LNCaP clone FGC (cell line): ENCODE results near the gene GCLC.

Source experiments
- DNase-seq: peaks from one replicate; pipeline ENCODE4 v3.0.0-alpha.2; 2011; ENCODE audit warnings: low read depth
- H3K4me3 ChIP-seq: 2 replicates; pipeline ENCODE4 v1.5.1; 2011; ENCODE audit warnings: mild to moderate bottlenecking, low read depth, low read length, control low read depth
- CTCF ChIP-seq: IDR thresholded peaks from 2 replicates; pipeline ENCODE4 v1.5.1; 2012; ENCODE audit warnings: mild to moderate bottlenecking; ENCODE audit not compliant: control insufficient read depth, insufficient read depth; ENCODE audit errors: extremely low read depth

The GCLC gene

GRCh38 chr6:53543359-53544216 is 1.3 kb downstream of the GCLC start:
- peak; percentile 50 for DNase-seq
- H3K4me3 ChIP-seq, result peak overlapping the region; percentile 74
- TF ChIP-seq CTCF, result no peak

GRCh38 chr6:53541900-53542299 is 3.0 kb downstream of the GCLC start:
- DNase-seq, result no peak
- TF ChIP-seq CTCF, result no peak
- no peak overlapping the region for H3K4me3 ChIP-seq

GRCh38 chr6:53540129-53540692 is 4.7 kb downstream of the GCLC start:
- no peak for DNase-seq
- H3K4me3 ChIP-seq, result no peak overlapping the region
- no peak for TF ChIP-seq CTCF

GRCh38 chr6:53539561-53539960 is 5.3 kb downstream of the GCLC start:
- no peak for DNase-seq
- no peak for TF ChIP-seq CTCF
- H3K4me3 ChIP-seq, result no peak overlapping the region

GRCh38 chr6:53536561-53536960 is 8.3 kb downstream of the GCLC start:
- TF ChIP-seq CTCF, result no peak
- DNase-seq, result no peak

GRCh38 chr6:53532942-53533341 is 12.0 kb downstream of the GCLC start:
- no peak overlapping the region for H3K4me3 ChIP-seq
- DNase-seq, result no peak
- no peak for TF ChIP-seq CTCF

More at GRCh38 chr6:53536561-53536960, 8.3 kb downstream of the GCLC start:
- no peak overlapping the region for H3K4me3 ChIP-seq
